Liver (tissue), 9 donors: ENCODE measurements around the gene SNN. TPM values are rescaled to one million over a fixed set of nuclear protein-coding genes. Genes with fewer than 3 reads are reported as not detected.

ENCODE experiments used
- DNase-seq: peaks from one replicate; pipeline ENCODE4 v3.0.0-alpha.2; 2017; ENCODE audit warnings: low spot score
- H3K27ac ChIP-seq, 2 donors: one replicate each; pipeline ENCODE4 v1.7.0; 2013; ENCODE audit warnings: inconsistent platforms in 2 of 2, low read length in 2 of 2, control low read depth in 1 of 2, low read depth in 1 of 2, mild to moderate bottlenecking in 1 of 2
- H3K27me3 ChIP-seq, 4 donors: one replicate each; pipeline versions ENCODE4 v1.6.1 to v1.7.0; 2013; ENCODE audit warnings: low read length in 3 of 4, inconsistent platforms in 1 of 4, mild to moderate bottlenecking in 1 of 4, moderate library complexity in 1 of 4; ENCODE audit not compliant: control insufficient read depth in 4 of 4, insufficient read depth in 4 of 4
- H3K36me3 ChIP-seq, 4 donors: one replicate each; pipeline versions ENCODE4 v1.6.1 to v1.7.0; 2013; ENCODE audit warnings: low read length in 3 of 4, mild to moderate bottlenecking in 3 of 4, low read depth in 1 of 4, moderate library complexity in 1 of 4; ENCODE audit not compliant: control insufficient read depth in 4 of 4, insufficient read depth in 3 of 4
- H3K4me1 ChIP-seq, 4 donors: one replicate each; pipeline versions ENCODE4 v1.6.1 to v1.7.0; 2013; ENCODE audit warnings: low read length in 3 of 4, mild to moderate bottlenecking in 3 of 4, moderate library complexity in 1 of 4; ENCODE audit not compliant: control insufficient read depth in 4 of 4, insufficient read depth in 4 of 4
- H3K4me3 ChIP-seq, 3 donors: one replicate each; pipeline versions ENCODE4 v1.6.1 to v1.7.0; 2013; ENCODE audit warnings: low read length in 3 of 3, control low read depth in 1 of 3, low read depth in 1 of 3, mild to moderate bottlenecking in 1 of 3
- H3K9ac ChIP-seq, 2 donors: one replicate each; pipeline ENCODE4 v1.7.0; 2013; ENCODE audit warnings: low read length in 2 of 2, mild to moderate bottlenecking in 2 of 2, moderate library complexity in 2 of 2, control low read depth in 1 of 2, low read depth in 1 of 2
- H3K9me3 ChIP-seq, 4 donors: one replicate each; pipeline versions ENCODE4 v1.6.1 to v1.7.0; 2013; ENCODE audit warnings: low read length in 3 of 4; ENCODE audit not compliant: control insufficient read depth in 4 of 4
- ATF3 ChIP-seq: IDR thresholded peaks from 2 replicates; pipeline ENCODE4 v1.6.1; 2016; ENCODE audit warnings: antibody characterized with exemption
- EGR1 ChIP-seq, 2 donors: IDR thresholded peaks; 2 replicates each; pipeline ENCODE4 v1.6.1; 2016 to 2018; ENCODE audit warnings: antibody characterized with exemption in 2 of 2, low read depth in 2 of 2
- FOXA1 ChIP-seq: IDR thresholded peaks from 2 replicates; pipeline ENCODE4 v1.6.1; 2016; ENCODE audit warnings: antibody characterized with exemption
- FOXA2 ChIP-seq: IDR thresholded peaks from 2 replicates; pipeline ENCODE4 v1.6.1; 2016; ENCODE audit warnings: antibody characterized with exemption
- GABPA ChIP-seq, 2 donors: IDR thresholded peaks in 1 of 2; conservative IDR thresholded peaks in 1 of 2; 2 replicates each; pipeline ENCODE4 v1.6.1; 2016; ENCODE audit warnings: antibody characterized with exemption in 2 of 2, mild to moderate bottlenecking in 1 of 2, moderate library complexity in 1 of 2
- HNF4A ChIP-seq, 2 donors: conservative IDR thresholded peaks; 2 replicates each; pipeline ENCODE4 v1.6.1; 2016; ENCODE audit warnings: antibody characterized with exemption in 2 of 2, mild to moderate bottlenecking in 2 of 2
- HNF4G ChIP-seq: IDR thresholded peaks from 2 replicates; pipeline ENCODE4 v1.6.1; 2016; ENCODE audit warnings: antibody characterized with exemption
- JUND ChIP-seq, 2 donors: IDR thresholded peaks; 2 replicates each; pipeline ENCODE4 v1.6.1; 2016; ENCODE audit warnings: antibody characterized with exemption in 2 of 2
- RAD21 ChIP-seq, 2 donors: IDR thresholded peaks; 2 replicates each; pipeline ENCODE4 v1.6.1; 2016; ENCODE audit warnings: antibody characterized with exemption in 2 of 2, mild to moderate bottlenecking in 2 of 2
- RXRA ChIP-seq, 2 donors: IDR thresholded peaks; 2 replicates each; pipeline ENCODE4 v1.6.1; 2017 to 2018; ENCODE audit warnings: antibody characterized with exemption in 2 of 2, mild to moderate bottlenecking in 1 of 2
- SP1 ChIP-seq: IDR thresholded peaks from 2 replicates; pipeline ENCODE4 v1.6.1; 2018; ENCODE audit warnings: antibody characterized with exemption, mild to moderate bottlenecking
- TAF1 ChIP-seq: conservative IDR thresholded peaks from 2 replicates; pipeline ENCODE4 v1.6.1; 2016; ENCODE audit warnings: antibody characterized with exemption, mild to moderate bottlenecking
- YY1 ChIP-seq: IDR thresholded peaks from 2 replicates; pipeline ENCODE4 v1.6.1; 2016; ENCODE audit warnings: antibody characterized with exemption, mild to moderate bottlenecking
- ZBTB33 ChIP-seq: IDR thresholded peaks from 2 replicates; pipeline ENCODE4 v1.6.1; 2016; ENCODE audit warnings: antibody characterized with exemption
- WGBS: extraction: QIAGEN DNeasy Blood & Tissue Kit; methylation state at CpG from one replicate; pipeline ENCODE4 v1.1.7; 2013; 5-methylcytosine and 5-hydroxymethylcytosine counted together
- polyA plus RNA-seq, 2 donors: library from polyadenylated mRNA; stranded (reverse) in 1 of 2; unstranded in 1 of 2; fragments of 200-250 nt in 1 of 2; fragments of >200 nt in 1 of 2; fragmentation: Nextera tagmentation in 1 of 2; extraction: Ambion mirVana in 1 of 2; gene quantifications; one replicate each; pipeline versions ENCODE4 v1.2.1 to v1.2.3, GENCODE V29; 2013 to 2015
- total RNA-seq, 2 donors: library from RNA; depleted of rRNA; stranded (reverse); fragments of >200 nt; gene quantifications; one replicate each; pipeline ENCODE4 v1.2.3, GENCODE V29; 2014
- TF ChIP-seq, protein P1 (sequence below): IDR thresholded peaks from 2 replicates; pipeline ENCODE4 v1.6.1; 2016; ENCODE audit warnings: antibody characterized with exemption, mild to moderate bottlenecking
- donor health status: healthy.
- donor health status: healthy.
- donor health status: healthy.
- donor health status: healthy.
- donor health status: healthy.

Gene SNN
- total and polyA plus RNA-seq, 4 donors = 2.5 to 6.2 (median 5.3) TPM

DNA sequence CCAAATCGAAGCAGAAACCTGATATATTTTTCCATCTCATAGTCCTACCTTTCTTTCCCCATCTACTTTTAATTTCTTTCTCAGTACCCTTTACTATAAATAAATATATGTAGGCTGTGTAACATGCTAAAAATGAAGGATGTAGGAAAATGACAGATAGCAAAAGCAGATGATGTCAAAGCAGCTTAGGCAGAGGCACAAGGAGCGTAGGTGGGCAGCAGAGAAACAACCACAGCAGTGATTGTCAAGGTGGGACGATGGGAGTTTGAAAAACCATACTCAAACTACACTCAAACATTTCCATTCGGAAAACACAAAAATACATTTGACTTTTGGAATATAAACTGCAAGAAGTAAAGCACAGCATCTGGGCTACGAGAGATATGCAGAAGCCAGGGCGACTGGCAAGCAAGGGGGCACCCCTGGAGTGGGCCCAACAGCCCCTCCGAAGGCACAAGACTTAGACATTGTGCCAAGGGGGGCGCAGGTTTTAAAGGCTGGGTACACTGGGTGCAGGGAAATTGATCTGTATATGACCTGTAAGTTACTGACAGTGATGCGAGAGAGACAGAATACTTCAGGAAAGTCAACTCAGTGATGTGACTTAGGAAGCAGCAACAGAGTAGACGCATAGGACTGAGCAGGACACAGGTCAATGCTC is 31.1 kb downstream of the SNN start:
- H3K9me3 ChIP-seq = no peaks in the 10 kb centered on the region
- no peaks in the 10 kb centered on the region for H3K27me3 ChIP-seq
- peak overlapping the region; percentile 13 to 67 for H3K27ac ChIP-seq
- H3K9ac ChIP-seq = no peak overlapping the region
- TF ChIP-seq ZBTB33 (no peak), RAD21 (IDR thresholded peaks at IDR 0.05) (no peak), HNF4G (no peak), EGR1 (IDR thresholded peaks at IDR 0.05; ENCODE audit: low read depth in 2 of 2) (no peak), TAF1 (no peak), ATF3 (no peak), YY1 (no peak), RXRA (IDR thresholded peaks at IDR 0.05) (no peak), FOXA2 (no peak), HNF4A (conservative IDR thresholded peaks at IDR 0.05) (no peak), SP1 (no peak), JUND (IDR thresholded peaks at IDR 0.05) (no peak)
- TF ChIP-seq, protein P1, sequence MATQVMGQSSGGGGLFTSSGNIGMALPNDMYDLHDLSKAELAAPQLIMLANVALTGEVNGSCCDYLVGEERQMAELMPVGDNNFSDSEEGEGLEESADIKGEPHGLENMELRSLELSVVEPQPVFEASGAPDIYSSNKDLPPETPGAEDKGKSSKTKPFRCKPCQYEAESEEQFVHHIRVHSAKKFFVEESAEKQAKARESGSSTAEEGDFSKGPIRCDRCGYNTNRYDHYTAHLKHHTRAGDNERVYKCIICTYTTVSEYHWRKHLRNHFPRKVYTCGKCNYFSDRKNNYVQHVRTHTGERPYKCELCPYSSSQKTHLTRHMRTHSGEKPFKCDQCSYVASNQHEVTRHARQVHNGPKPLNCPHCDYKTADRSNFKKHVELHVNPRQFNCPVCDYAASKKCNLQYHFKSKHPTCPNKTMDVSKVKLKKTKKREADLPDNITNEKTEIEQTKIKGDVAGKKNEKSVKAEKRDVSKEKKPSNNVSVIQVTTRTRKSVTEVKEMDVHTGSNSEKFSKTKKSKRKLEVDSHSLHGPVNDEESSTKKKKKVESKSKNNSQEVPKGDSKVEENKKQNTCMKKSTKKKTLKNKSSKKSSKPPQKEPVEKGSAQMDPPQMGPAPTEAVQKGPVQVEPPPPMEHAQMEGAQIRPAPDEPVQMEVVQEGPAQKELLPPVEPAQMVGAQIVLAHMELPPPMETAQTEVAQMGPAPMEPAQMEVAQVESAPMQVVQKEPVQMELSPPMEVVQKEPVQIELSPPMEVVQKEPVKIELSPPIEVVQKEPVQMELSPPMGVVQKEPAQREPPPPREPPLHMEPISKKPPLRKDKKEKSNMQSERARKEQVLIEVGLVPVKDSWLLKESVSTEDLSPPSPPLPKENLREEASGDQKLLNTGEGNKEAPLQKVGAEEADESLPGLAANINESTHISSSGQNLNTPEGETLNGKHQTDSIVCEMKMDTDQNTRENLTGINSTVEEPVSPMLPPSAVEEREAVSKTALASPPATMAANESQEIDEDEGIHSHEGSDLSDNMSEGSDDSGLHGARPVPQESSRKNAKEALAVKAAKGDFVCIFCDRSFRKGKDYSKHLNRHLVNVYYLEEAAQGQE = no peak
- H3K4me3 ChIP-seq = no peak overlapping the region
- 91% methylated on average over 10 of the region's 10 CpGs for WGBS
- DNase-seq = no peak
- peaks cover 0 to 25% (median 16%) of the 10 kb centered on the region in 4 donors for H3K4me1 ChIP-seq
- peaks cover 16 to 52% (median 41%) of the 10 kb centered on the region in 4 donors for H3K36me3 ChIP-seq

DNA sequence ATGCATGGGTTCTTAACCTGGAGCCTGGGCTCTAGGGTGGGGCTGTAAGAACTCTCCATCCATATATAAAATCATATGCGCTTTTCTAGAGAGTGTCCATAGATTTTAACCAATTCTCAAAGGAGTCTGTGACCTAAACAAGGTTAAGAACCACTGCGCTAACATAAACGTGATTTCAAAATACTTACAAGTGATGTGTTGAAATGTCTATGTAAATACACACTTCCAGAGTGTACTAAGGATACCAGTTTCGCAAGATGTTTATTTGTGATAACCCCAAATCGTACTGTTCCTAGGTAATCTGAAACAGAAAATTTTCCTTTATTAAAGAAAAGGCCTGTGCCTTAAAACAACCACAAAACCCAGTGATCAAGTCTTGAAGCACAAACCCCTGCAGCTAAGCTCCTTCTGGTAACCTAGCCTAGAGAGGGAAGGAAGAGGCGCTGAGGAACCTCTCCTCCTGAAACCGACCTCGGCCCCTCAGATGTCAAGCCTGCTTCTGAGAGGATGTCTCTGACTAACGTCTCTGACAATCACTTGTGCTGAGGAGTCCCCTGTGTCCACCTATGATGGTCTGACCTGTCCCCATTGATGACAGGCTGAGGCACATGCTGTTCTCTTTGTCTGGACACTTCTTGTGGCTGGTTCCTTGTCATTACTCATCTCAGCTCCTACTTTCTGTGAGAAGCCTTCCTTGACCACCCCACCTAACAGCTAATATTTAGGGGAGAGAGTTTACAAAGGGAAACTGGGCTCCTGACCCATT is 32.2 kb downstream of the SNN start:
- H3K36me3 ChIP-seq = peaks cover 16 to 43% (median 34%) of the 10 kb centered on the region in 4 donors
- peak overlapping the region; percentile 44 to 67 for H3K27ac ChIP-seq
- no peaks in the 10 kb centered on the region for H3K9me3 ChIP-seq
- no peak for DNase-seq
- H3K9ac ChIP-seq = no peak overlapping the region
- 45% methylated on average over 9 of the region's 9 CpGs for WGBS
- no peak overlapping the region for H3K4me3 ChIP-seq
- H3K27me3 ChIP-seq = no peaks in the 10 kb centered on the region
- peaks cover 0 to 34% (median 16%) of the 10 kb centered on the region in 4 donors for H3K4me1 ChIP-seq
- TF ChIP-seq, protein P1 = peak; percentile 20
- TF ChIP-seq HNF4G (no peak), ATF3 (no peak), ZBTB33 (no peak), FOXA2 (peak; percentile 91), HNF4A (conservative IDR thresholded peaks at IDR 0.05) (peak; percentile 52 to 74), SP1 (no peak), RXRA (IDR thresholded peaks at IDR 0.05) (peak; percentile 70 to 83), GABPA (IDR thresholded peaks at IDR 0.05 in 1 of 2, conservative IDR thresholded peaks at IDR 0.05 in 1 of 2) (peak in 1 of 2 donors; percentile 35), RAD21 (IDR thresholded peaks at IDR 0.05) (peak; percentile 16 to 28), FOXA1 (peak; percentile 51), EGR1 (IDR thresholded peaks at IDR 0.05; ENCODE audit: low read depth in 2 of 2) (no peak)
